Transverse colon (tissue), 4 donors: ENCODE data around the gene NRCAM. TPM values are rescaled to one million over a fixed set of nuclear protein-coding genes. Genes with fewer than 3 reads are reported as not detected.

Source experiments
- DNase-seq: peaks from one replicate; pipeline ENCODE4 v3.0.0-alpha.2; 2019
- H3K27ac ChIP-seq, 4 donors: fragments of 200-600 bp; sonication (generic); 2 replicates each; pipeline ENCODE4 v1.5.1; 2016 to 2018; ENCODE audit warnings: inconsistent platforms in 4 of 4
- H3K27me3 ChIP-seq: fragments of 200-600 bp; sonication (generic); 2 replicates; pipeline ENCODE4 v1.5.1; 2017; ENCODE audit warnings: inconsistent platforms
- H3K36me3 ChIP-seq, 4 donors: fragments of 200-600 bp; sonication (generic); 2 replicates each; pipeline ENCODE4 v1.5.1; 2017 to 2019; ENCODE audit warnings: inconsistent platforms in 4 of 4
- H3K4me1 ChIP-seq, 4 donors: fragments of 200-600 bp; sonication (generic); 2 replicates each; pipeline ENCODE4 v1.5.1; 2017 to 2020; ENCODE audit warnings: inconsistent platforms in 4 of 4
- H3K4me3 ChIP-seq, 4 donors: fragments of 200-600 bp; sonication (generic); 1 replicate in 1 of 4; 2 replicates in 3 of 4; pipeline versions ENCODE4 v1.5.1 to v1.6.1; 2017 to 2019; ENCODE audit warnings: inconsistent platforms in 4 of 4
- H3K9me3 ChIP-seq, 2 donors: fragments of 200-600 bp; sonication (generic); 2 replicates each; pipeline ENCODE4 v1.5.1; 2017 to 2019; ENCODE audit warnings: inconsistent platforms in 2 of 2
- EP300 ChIP-seq: sonication (generic); formaldehyde crosslinking; IDR thresholded peaks from one replicate; pipeline ENCODE4 v1.6.1; 2017; ENCODE audit warnings: antibody characterized with exemption, low read depth
- POLR2A ChIP-seq: fragments of 450-650 bp; IDR thresholded peaks from one replicate; pipeline ENCODE4 v1.6.1; 2016; ENCODE audit warnings: antibody characterized with exemption, mild to moderate bottlenecking, moderate library complexity
- POLR2AphosphoS5 ChIP-seq, 3 donors: sonication (generic); formaldehyde crosslinking; IDR thresholded peaks; one replicate each; pipeline ENCODE4 v1.6.1; 2016; ENCODE audit warnings: antibody characterized with exemption in 3 of 3
- WGBS, 2 donors: methylation state at CpG; one replicate each; pipeline ENCODE4 v1.1.5; 2018; ENCODE audit warnings: low coverage in 1 of 2; 5-methylcytosine and 5-hydroxymethylcytosine counted together
- in situ Hi-C, 4 donors: fragments of 200-750 bp; cut with MboI; loops; one replicate each; pipeline versions ENCODE4 v1.15.0 to v1.15.1; 2017; ENCODE audit warnings: low sequenced_read_pairs in 3 of 4, low pct_ligation_motif_present in 1 of 4, low pct_unique_long_range_greater_than_20kb in 1 of 4
- intact Hi-C: fragments of 100-400 bp; cut with DNase I; formaldehyde crosslinking; loops from one replicate; pipeline ENCODE4 v1.15.1; 2023; ENCODE audit warnings: low total_unique reads
- total RNA-seq, 4 donors: library from RNA; depleted of rRNA; stranded (reverse); fragments of >200 nt; gene quantifications; one replicate each; pipeline ENCODE4 v1.1.0, GENCODE V29; 2016
- TF ChIP-seq, protein P1 (sequence below), 5 experiments: fragments of 200-600 bp in 3 of 5; fragments of 450-650 bp in 2 of 5; sonication (generic) in 3 of 5; IDR thresholded peaks; 1 replicate in 2 of 5; 2 replicates in 3 of 5; pipeline ENCODE4 v1.5.1; 2016 to 2017; ENCODE audit warnings: antibody characterized with exemption in 5 of 5, inconsistent platforms in 3 of 5, mild to moderate bottlenecking in 2 of 5, moderate library complexity in 1 of 5

The NRCAM gene
- total RNA-seq, 4 donors from 2014 or later: 0.60 to 2.5 (median 1.8) TPM

- TF ChIP-seq, protein P1, sequence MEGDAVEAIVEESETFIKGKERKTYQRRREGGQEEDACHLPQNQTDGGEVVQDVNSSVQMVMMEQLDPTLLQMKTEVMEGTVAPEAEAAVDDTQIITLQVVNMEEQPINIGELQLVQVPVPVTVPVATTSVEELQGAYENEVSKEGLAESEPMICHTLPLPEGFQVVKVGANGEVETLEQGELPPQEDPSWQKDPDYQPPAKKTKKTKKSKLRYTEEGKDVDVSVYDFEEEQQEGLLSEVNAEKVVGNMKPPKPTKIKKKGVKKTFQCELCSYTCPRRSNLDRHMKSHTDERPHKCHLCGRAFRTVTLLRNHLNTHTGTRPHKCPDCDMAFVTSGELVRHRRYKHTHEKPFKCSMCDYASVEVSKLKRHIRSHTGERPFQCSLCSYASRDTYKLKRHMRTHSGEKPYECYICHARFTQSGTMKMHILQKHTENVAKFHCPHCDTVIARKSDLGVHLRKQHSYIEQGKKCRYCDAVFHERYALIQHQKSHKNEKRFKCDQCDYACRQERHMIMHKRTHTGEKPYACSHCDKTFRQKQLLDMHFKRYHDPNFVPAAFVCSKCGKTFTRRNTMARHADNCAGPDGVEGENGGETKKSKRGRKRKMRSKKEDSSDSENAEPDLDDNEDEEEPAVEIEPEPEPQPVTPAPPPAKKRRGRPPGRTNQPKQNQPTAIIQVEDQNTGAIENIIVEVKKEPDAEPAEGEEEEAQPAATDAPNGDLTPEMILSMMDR (IDR thresholded peaks at IDR 0.05): no peak
- TF ChIP-seq POLR2A (no peak), EP300 (no peak), POLR2AphosphoS5 (IDR thresholded peaks at IDR 0.05) (no peak)
- Histone ChIP-seq H3K27me3 (no peaks in the 10 kb centered on the region), H3K4me3 (no peak overlapping the region), H3K27ac (no peak overlapping the region), H3K9me3 (no peaks in the 10 kb centered on the region), H3K4me1 (no peaks in the 10 kb centered on the region), H3K36me3 (no peaks in the 10 kb centered on the region)
- intact Hi-C loops: no loop called here
- DNase-seq: no peak
- in situ Hi-C loops: no loop called here
- 77 to 90% methylated on average over 3 of the region's 3 CpGs for WGBS, 2 donors
Measured at GRCh38 chr7:108283252-108283651, 173.0 kb downstream of the NRCAM start.

DNA sequence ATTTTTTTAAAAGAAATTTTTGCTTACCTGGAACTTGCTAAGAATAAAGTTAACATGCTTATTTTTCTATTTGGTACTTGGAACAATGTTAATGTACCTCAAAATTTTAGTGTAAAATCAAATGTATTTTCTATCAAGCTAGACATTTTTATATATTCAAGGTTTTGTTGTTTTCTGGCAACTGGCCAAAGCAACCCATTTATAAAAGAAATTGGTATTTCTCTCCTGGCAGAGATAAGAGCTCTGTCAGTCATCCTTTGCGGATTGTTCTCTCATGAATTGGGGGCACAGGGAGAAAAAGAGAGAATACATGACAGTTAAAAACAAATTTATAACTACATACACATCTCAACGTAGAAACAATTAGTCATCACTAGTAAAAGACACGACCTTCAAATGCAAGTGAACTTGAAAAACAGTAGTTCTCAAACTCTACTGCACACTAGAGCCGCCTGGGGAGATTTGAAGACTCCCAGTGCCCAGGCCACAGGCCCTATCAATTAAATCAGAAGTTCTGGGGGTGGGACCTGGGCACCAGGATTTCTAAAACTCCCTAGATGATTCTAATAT, 173.7 kb downstream of the NRCAM start:
- in situ Hi-C loops (no loop called here), intact Hi-C loops (no loop called here)
- TF ChIP-seq POLR2AphosphoS5 (IDR thresholded peaks at IDR 0.05) (no peak), POLR2A (no peak), EP300 (no peak)
- TF ChIP-seq, protein P1 (IDR thresholded peaks at IDR 0.05): no peak
- H3K27ac ChIP-seq: no peak overlapping the region
- no peaks in the 10 kb centered on the region for H3K27me3 ChIP-seq
- no peak overlapping the region for H3K4me3 ChIP-seq
- H3K4me1 ChIP-seq: no peaks in the 10 kb centered on the region
- DNase-seq: no peak
- H3K36me3 ChIP-seq: no peaks in the 10 kb centered on the region
- WGBS, 2 donors: 56 to 61% methylated on average over 4 of the region's 4 CpGs
- no peaks in the 10 kb centered on the region for H3K9me3 ChIP-seq

DNA sequence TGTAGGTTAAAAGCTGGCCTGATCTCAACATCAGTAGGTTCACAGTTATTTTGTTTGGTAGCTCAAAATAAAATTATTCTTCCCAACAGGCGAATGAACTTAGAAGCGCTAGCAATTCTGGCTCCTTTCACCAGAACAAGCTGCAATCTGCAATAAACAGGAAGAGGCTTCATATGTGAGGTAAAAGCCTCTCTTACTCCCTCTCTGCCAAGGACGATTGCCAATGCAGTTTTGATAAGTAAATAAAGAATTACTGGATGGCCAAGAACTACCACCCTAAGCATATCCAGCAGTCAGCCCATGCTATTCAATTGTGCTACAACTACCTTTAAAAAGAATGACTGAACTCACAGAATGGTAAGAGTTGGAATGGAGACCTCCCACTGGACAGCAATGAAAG, 176.1 kb downstream of the NRCAM start:
- WGBS, 2 donors: 25% methylated on average over 3 of the region's 3 CpGs; no CpG with 5 or more reads in 1 of the 2 donors
- Histone ChIP-seq H3K9me3 (no peaks in the 10 kb centered on the region), H3K4me1 (no peaks in the 10 kb centered on the region), H3K4me3 (no peak overlapping the region), H3K27ac (no peak overlapping the region), H3K27me3 (no peaks in the 10 kb centered on the region), H3K36me3 (no peaks in the 10 kb centered on the region)
- TF ChIP-seq, protein P1 (IDR thresholded peaks at IDR 0.05): no peak
- TF ChIP-seq POLR2AphosphoS5 (IDR thresholded peaks at IDR 0.05): no peak
- TF ChIP-seq POLR2A: no peak
- TF ChIP-seq EP300: no peak
- intact Hi-C loops: no loop called here
- in situ Hi-C loops: no loop called here
- no peak for DNase-seq

- in situ Hi-C loops: no loop called here
- WGBS, 2 donors: 90 to 98% methylated on average over 4 to 5 of the region's 5 CpGs
- no peaks in the 10 kb centered on the region for H3K27me3 ChIP-seq
- H3K4me3 ChIP-seq: no peak overlapping the region
- H3K9me3 ChIP-seq: no peaks in the 10 kb centered on the region
- DNase-seq: no peak
- no peak overlapping the region for H3K27ac ChIP-seq
- H3K36me3 ChIP-seq: no peaks in the 10 kb centered on the region
- TF ChIP-seq POLR2AphosphoS5 (IDR thresholded peaks at IDR 0.05): no peak
- TF ChIP-seq, protein P1 (IDR thresholded peaks at IDR 0.05): no peak
- no peak for TF ChIP-seq POLR2A
- TF ChIP-seq EP300: no peak
- no peaks in the 10 kb centered on the region for H3K4me1 ChIP-seq
- intact Hi-C loops: no loop called here
Measured at GRCh38 chr7:108278776-108279175, 177.5 kb downstream of the NRCAM start.
